Karpas-422 (cell line): ENCODE results near the gene ADCY5. TPM values are rescaled to one million over a fixed set of nuclear protein-coding genes. Genes with fewer than 3 reads are reported as not detected.

Experiments used
- DNase-seq: peaks from one replicate; pipeline ENCODE4 v3.0.0-alpha.2; 2015
- H2AFZ ChIP-seq: fragments of 200-600 bp; sonication (generic); 2 replicates; pipeline ENCODE4 v1.6.1; 2014; ENCODE audit warnings: antibody characterized with exemption, low read length, mixed read lengths
- H3K27ac ChIP-seq: fragments of 200-600 bp; sonication (generic); 2 replicates; pipeline ENCODE4 v1.5.1; 2014; ENCODE audit warnings: mild to moderate bottlenecking, low read length, moderate library complexity
- H3K27me3 ChIP-seq: fragments of 200-600 bp; sonication (generic); 2 replicates; pipeline ENCODE4 v1.6.1; 2014; ENCODE audit warnings: low read length, mixed read lengths
- H3K36me3 ChIP-seq: fragments of 200-600 bp; sonication (generic); 2 replicates; pipeline ENCODE4 v1.6.1; 2014; ENCODE audit warnings: low read length, mixed read lengths; ENCODE audit not compliant: insufficient read depth
- H3K4me1 ChIP-seq: fragments of 200-600 bp; sonication (generic); 2 replicates; pipeline ENCODE4 v1.6.1; 2014; ENCODE audit warnings: mild to moderate bottlenecking, low read length, mixed read lengths
- H3K4me2 ChIP-seq: fragments of 200-600 bp; sonication (generic); 2 replicates; pipeline ENCODE4 v1.6.1; 2014; ENCODE audit warnings: low read length, low read depth, mild to moderate bottlenecking; ENCODE audit not compliant: poor library complexity, severe bottlenecking
- H3K4me3 ChIP-seq: fragments of 200-600 bp; sonication (generic); 2 replicates; pipeline ENCODE4 v1.5.1; 2014; ENCODE audit warnings: mild to moderate bottlenecking, antibody characterized with exemption, low read length, mixed read lengths
- H3K79me2 ChIP-seq: fragments of 200-600 bp; sonication (generic); 2 replicates; pipeline ENCODE4 v1.6.1; 2014; ENCODE audit warnings: mild to moderate bottlenecking, low read length, mixed read lengths
- H3K9ac ChIP-seq: fragments of 200-600 bp; sonication (generic); 2 replicates; pipeline ENCODE4 v1.6.0; 2014; ENCODE audit warnings: low read length
- H3K9me2 ChIP-seq: fragments of 200-600 bp; sonication (generic), shearing (Covaris generic); replicated peaks from 2 replicates; pipeline ENCODE4 v1.6.0; 2014; ENCODE audit warnings: mild to moderate bottlenecking, low read length, moderate library complexity; ENCODE audit not compliant: insufficient read depth
- H3K9me3 ChIP-seq: fragments of 300-700, 200-600 bp; sonication (generic); 2 replicates; pipeline ENCODE4 v1.6.1; 2014; ENCODE audit warnings: low read length, mixed read lengths
- H4K20me1 ChIP-seq: fragments of 200-600 bp; sonication (generic); 2 replicates; pipeline ENCODE4 v1.6.1; 2014; ENCODE audit warnings: mild to moderate bottlenecking, antibody characterized with exemption, low read length, low read depth; ENCODE audit not compliant: insufficient read depth
- total RNA-seq: library from RNA; depleted of rRNA; stranded (reverse); fragments of >200 nt; shearing (Covaris generic); gene quantifications from 2 replicates; pipeline ENCODE4 v1.2.3, GENCODE V29; 2014; ENCODE audit warnings: low replicate concordance

Gene ADCY5
- total RNA-seq, 1 experiment from 2014 or later: not detected

DNA sequence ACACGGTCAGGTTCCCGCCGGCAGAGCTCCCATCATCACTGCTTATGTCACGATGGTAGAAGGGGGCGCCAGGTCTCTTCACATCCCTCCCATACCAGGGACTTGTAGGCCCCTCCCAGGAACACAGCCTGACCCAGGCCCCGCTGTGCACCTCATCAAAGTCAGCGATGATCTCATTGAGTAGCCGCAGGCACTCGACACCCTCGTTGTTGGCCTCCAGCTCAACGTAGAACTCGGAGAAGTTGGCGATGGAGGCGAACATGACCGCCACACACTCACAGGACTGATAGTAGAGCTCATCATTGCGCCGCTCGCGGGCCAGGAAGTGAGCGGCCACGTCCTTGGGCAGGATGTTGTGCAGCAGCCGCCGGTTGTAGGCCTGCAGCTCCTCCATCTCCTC lies 157.9 kb downstream of the ADCY5 start:
- no peak overlapping the region for H3K4me3 ChIP-seq
- peaks cover 6% of the 10 kb centered on the region; the same call in 1 of the 2 replicates for H3K4me1 ChIP-seq
- no peaks in the 10 kb centered on the region for H3K79me2 ChIP-seq
- DNase-seq: no peak
- H3K27ac ChIP-seq: no peak overlapping the region
- H3K9me2 ChIP-seq: no peaks in the 10 kb centered on the region
- H3K36me3 ChIP-seq: no peaks in the 10 kb centered on the region
- no peaks in the 10 kb centered on the region for H3K27me3 ChIP-seq
- no peaks in the 10 kb centered on the region for H4K20me1 ChIP-seq
- no peaks in the 10 kb centered on the region for H3K9me3 ChIP-seq
- no peak overlapping the region for H3K9ac ChIP-seq
- H3K4me2 ChIP-seq: no peak overlapping the region
- H2AFZ ChIP-seq: no peak overlapping the region

DNA sequence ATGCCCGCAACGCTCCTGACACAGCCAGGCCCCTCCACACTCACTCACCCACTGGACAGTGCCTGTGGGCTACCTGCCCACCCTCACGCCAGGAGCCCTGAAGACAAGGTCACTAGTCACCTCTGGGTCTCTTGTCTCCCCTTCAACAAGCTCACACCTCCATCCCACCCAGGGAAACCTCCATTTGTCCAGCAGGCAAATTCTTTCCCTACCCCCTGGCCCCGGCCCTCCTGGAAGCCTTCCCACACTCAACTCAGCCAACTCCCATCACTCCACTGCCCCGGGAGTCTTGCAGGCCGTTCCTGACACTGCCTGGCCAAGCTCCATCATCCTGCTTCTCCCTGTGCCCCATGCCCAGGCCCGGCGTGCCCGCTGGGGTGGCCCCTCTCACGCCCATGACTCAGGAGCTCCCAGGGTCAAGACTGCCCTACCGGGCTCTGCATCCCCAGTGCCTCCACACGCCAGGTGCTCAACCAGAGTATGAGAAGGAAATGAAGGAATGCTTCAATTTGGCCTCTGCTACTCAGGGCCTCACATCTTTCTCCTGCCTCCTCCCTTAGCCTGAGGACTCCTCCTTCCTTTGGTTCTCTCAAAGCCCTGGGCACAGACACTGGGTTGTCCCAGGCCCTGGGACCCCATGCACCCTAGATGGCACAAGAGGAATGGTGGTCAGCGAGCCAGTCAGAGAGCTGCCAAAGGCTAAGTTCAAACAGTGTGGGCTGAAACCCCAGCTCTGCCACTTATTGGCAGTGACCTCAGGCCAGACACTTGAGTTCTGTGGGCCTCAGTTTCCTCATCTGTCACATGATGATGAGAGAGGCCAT lies 158.6 kb downstream of the ADCY5 start:
- Histone ChIP-seq H2AFZ (no peak overlapping the region), H3K79me2 (no peaks in the 10 kb centered on the region), H3K4me1 (peaks cover 6% of the 10 kb centered on the region; the same call in 1 of the 2 replicates)

DNA sequence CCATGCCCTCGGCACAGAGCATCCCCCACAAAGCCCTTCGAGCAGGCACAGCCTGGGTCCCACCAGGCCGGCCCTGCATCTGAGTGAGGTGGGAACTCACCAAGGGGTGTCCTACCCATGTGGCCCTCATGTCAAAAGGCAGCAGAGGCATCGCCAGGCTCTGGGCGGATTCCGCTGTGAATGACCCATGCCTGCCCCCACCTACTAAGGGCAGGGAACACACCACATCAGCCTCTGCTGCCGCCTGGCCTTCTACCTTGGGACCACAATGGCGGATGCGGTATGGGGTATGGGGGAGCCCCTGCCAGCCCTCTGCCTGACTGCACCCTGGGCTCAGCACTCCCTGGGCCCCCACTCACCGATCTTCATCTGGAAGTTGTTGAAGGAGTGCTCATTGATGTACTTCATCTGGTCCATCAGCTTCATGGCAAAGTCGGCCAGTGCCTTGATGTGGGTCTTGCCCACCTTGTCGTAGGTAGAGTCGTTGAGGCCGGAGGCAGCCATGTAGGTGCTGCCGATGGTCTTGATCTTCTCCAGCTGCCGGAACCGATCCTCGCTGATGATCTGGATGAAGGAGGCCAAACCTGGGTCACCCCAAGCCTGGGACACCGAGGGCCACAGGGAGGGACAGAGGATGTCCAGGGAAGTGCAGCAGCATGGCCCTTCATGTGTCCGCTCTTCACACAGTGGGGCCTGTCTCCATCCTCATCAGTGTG lies 159.3 kb downstream of the ADCY5 start:
- Histone ChIP-seq H3K9ac (no peak overlapping the region), H3K27me3 (no peaks in the 10 kb centered on the region), H3K27ac (no peak overlapping the region), H3K9me3 (no peaks in the 10 kb centered on the region), H3K36me3 (no peaks in the 10 kb centered on the region), H3K4me2 (no peak overlapping the region), H3K9me2 (no peaks in the 10 kb centered on the region), H2AFZ (no peak overlapping the region), H4K20me1 (no peaks in the 10 kb centered on the region), H3K4me3 (no peak overlapping the region), H3K79me2 (no peaks in the 10 kb centered on the region), H3K4me1 (peaks cover 6% of the 10 kb centered on the region; the same call in 1 of the 2 replicates)
- DNase-seq: no peak

More for the DNA sequence above, 158.6 kb downstream of the ADCY5 start:
- Histone ChIP-seq H4K20me1 (no peaks in the 10 kb centered on the region), H3K4me2 (no peak overlapping the region), H3K27me3 (no peaks in the 10 kb centered on the region), H3K9me2 (no peaks in the 10 kb centered on the region), H3K36me3 (no peaks in the 10 kb centered on the region), H3K4me3 (no peak overlapping the region), H3K27ac (no peak overlapping the region), H3K9me3 (no peaks in the 10 kb centered on the region), H3K9ac (no peak overlapping the region)
- DNase-seq: no peak

DNA sequence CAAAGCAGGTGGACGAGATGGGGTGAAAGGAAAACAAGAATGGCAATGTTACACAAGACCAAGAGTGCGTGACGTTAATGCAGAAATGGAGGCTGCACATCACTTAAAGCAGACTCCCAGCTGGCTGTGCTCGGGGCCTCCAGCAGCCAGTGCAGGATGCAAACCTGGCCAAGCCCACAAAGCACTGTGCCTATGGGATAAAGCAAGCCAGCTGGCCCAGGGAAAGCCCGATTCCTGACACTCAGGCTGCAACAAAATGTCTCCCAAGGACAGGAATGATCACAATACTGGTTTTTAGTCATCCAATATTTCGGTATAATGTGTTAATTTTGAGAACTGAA lies 161.0 kb downstream of the ADCY5 start:
- Histone ChIP-seq H4K20me1 (no peaks in the 10 kb centered on the region), H3K36me3 (no peaks in the 10 kb centered on the region), H3K27ac (no peak overlapping the region), H3K9me2 (no peaks in the 10 kb centered on the region), H2AFZ (no peak overlapping the region), H3K4me3 (no peak overlapping the region), H3K4me1 (peaks cover 5% of the 10 kb centered on the region; the same call in 1 of the 2 replicates), H3K27me3 (no peaks in the 10 kb centered on the region), H3K9me3 (no peaks in the 10 kb centered on the region), H3K79me2 (no peaks in the 10 kb centered on the region), H3K4me2 (no peak overlapping the region), H3K9ac (no peak overlapping the region)
- DNase-seq: no peak

DNA sequence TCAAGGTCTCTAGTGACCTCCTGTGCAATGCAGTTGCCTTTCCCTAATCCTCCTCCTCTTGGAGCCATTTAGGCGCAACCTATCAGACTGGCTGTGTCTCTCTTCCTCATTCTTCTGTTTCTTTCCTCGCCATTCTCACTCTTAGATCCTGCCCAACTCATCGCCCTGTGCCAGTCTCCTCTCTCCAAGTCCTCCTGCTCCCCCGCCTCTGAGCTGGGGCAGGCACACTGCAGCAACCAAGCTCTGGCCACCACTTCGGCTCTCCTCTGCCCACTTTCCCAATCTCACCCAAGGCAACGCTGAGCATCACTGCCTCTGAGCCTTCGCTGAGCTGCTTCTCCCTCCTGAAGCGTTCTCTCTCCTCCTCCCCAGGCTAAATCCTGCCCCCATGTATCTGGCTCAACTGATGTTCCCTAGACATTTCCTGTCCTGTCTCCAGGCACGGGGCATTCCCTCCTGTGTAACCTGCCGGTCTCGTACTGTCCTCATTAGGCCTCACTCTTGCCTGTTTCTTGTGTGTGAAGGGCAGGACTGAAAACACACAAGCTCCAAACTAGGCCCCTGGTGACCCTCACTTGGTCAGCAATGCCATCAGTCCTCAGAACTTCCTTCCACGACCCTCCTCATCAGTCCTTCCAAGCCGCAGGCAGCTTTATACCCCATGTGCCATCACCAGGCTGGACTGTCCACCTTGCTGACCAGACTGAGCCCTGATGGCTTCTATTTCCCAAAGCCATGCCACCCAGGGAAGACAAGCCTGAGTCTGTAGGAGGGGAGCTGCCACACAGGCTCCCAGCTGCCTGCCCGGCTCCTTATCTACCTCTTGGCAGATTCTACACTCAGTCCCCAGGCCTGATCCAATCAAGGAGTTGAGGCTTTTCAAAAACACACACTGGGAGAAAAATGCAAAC lies 161.6 kb downstream of the ADCY5 start:
- Histone ChIP-seq H2AFZ (no peak overlapping the region), H3K36me3 (no peaks in the 10 kb centered on the region), H3K27me3 (no peaks in the 10 kb centered on the region), H3K9ac (no peak overlapping the region), H3K9me2 (no peaks in the 10 kb centered on the region), H3K4me2 (no peak overlapping the region), H3K9me3 (no peaks in the 10 kb centered on the region), H3K4me1 (no peaks in the 10 kb centered on the region), H3K4me3 (no peak overlapping the region), H3K27ac (no peak overlapping the region), H3K79me2 (no peaks in the 10 kb centered on the region), H4K20me1 (no peaks in the 10 kb centered on the region)
- DNase-seq: no peak

DNA sequence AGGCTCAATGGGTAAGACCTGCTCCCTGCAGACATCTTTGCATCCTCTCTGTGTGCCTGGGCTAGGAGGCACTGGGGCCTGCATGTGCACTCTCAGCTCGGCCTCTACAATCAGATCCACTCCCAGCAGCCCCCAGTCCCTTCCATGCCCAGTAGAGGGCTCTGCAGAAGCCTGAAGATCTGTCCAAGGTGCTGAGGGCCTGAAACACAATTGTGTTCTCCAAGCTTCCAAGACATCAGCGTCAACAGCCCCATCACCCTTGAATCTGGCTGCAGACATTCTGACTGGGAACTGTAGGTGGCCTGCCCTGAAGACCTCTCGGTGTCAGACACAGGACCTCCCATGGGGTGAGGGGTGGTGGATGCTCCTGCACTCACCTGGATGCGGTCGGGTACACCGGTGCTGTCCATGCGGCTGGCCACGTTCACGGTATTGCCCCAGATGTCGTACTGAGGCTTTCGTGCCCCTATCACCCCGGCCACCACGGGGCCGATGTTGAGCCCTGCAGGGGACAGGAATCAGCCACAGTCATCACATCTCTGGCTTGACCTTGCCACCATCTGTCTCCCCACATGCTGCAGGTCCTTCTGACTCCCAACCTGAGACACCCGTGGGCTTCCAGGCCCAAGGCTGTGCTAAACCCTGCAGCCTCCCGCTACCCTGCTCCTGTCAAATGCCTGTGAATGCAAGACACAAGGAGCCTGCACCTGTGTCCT lies 162.4 kb downstream of the ADCY5 start:
- no peak overlapping the region for H3K27ac ChIP-seq
- no peaks in the 10 kb centered on the region for H3K9me2 ChIP-seq
- no peak overlapping the region for H2AFZ ChIP-seq
- peak; percentile 90 for DNase-seq
- no peak overlapping the region for H3K9ac ChIP-seq
- no peak overlapping the region for H3K4me2 ChIP-seq
- H3K27me3 ChIP-seq: no peaks in the 10 kb centered on the region
- no peak overlapping the region for H3K4me3 ChIP-seq
- H4K20me1 ChIP-seq: no peaks in the 10 kb centered on the region
- no peaks in the 10 kb centered on the region for H3K79me2 ChIP-seq
- no peaks in the 10 kb centered on the region for H3K4me1 ChIP-seq
- no peaks in the 10 kb centered on the region for H3K9me3 ChIP-seq
- no peaks in the 10 kb centered on the region for H3K36me3 ChIP-seq

DNA sequence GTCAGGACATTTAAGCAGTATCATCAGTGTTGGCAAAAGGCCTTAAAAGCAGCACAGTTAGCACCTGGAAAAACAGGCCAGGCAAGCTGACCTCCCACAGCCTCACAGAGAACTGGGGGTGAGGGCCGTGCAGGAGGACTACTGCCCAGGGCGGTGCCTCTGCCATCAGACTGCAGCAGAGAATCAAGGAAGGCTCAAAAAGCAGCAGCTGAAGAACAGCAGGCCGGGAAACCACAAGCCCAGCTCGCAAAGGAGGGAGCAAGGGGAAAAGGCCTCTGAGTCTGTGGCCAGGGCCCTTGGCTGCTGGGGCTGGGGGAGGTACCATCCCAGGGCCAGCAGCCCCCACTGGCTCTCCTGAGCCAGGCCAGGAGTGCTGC lies 163.0 kb downstream of the ADCY5 start:
- DNase-seq: no peak
- Histone ChIP-seq H3K79me2 (no peaks in the 10 kb centered on the region), H3K36me3 (no peaks in the 10 kb centered on the region), H2AFZ (no peak overlapping the region), H3K27me3 (no peaks in the 10 kb centered on the region), H3K27ac (no peak overlapping the region), H3K4me2 (no peak overlapping the region), H4K20me1 (no peaks in the 10 kb centered on the region), H3K4me3 (no peak overlapping the region), H3K4me1 (no peaks in the 10 kb centered on the region), H3K9ac (no peak overlapping the region), H3K9me2 (no peaks in the 10 kb centered on the region), H3K9me3 (no peaks in the 10 kb centered on the region)
